ENCODE data around the gene CAST.

DNA sequence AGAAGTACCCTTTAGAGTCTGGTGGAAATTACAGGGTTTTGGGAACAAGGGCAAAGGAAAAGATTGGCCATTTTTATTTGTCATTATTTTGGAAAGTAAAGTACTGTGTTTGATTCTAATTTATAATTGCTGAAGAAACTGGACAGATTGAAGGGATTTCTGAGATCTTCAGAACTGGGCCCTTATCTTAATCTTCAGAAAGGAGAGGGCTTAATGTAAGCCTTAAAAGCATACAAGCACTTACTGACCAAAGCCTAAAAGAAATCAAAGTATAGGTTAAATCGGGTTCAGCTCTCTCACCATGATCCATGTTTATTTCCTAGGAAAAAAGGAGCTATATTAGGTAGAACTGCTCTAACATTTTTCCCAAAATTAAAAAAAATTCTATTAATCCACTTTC, 109.9 kb downstream of the CAST start:
- TF ChIP-seq GATA2 (IDR thresholded peaks at IDR 0.05; ENCODE audit: low read depth, low read length) = no peak
- TF ChIP-seq GATA3 (IDR thresholded peaks at IDR 0.05; ENCODE audit: low read depth, low read length) = no peak

Measured in SH-SY5Y (cell line).